Astrocyte (in vitro differentiated cells and primary cell): Measurements from ENCODE around the gene CRADD.

ENCODE experiments used
- EZH2 ChIP-seq: IDR thresholded peaks from 2 replicates; pipeline ENCODE4 v1.6.1; 2012; ENCODE audit warnings: mild to moderate bottlenecking, low read length, inconsistent platforms; ENCODE audit not compliant: insufficient read depth
- TF ChIP-seq, protein P1 (sequence below): IDR thresholded peaks from 2 replicates; pipeline ENCODE4 v1.5.1; 2011; ENCODE audit warnings: low read depth, mild to moderate bottlenecking, inconsistent platforms, low read length, moderate library complexity; ENCODE audit not compliant: insufficient read depth

DNA sequence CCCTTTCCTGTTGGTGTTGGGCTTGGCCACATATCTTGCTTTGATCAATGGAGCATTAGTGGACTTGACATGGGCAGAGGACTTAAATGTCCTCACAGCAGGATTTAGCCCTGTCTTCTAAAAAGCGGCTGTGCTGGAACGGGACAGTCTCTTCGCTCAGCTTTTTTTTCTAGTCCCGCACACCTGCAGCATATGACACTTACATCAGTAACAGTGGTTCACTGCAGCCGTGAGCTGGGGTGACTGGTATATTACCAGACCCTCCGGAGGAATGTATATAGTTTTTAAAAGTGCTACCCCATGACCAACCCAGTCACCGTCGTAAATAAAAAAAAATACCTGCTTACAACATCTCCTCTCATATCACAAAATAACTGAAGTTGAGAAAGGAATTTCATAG is 164.5 kb downstream of the CRADD start:
- TF ChIP-seq, protein P1, sequence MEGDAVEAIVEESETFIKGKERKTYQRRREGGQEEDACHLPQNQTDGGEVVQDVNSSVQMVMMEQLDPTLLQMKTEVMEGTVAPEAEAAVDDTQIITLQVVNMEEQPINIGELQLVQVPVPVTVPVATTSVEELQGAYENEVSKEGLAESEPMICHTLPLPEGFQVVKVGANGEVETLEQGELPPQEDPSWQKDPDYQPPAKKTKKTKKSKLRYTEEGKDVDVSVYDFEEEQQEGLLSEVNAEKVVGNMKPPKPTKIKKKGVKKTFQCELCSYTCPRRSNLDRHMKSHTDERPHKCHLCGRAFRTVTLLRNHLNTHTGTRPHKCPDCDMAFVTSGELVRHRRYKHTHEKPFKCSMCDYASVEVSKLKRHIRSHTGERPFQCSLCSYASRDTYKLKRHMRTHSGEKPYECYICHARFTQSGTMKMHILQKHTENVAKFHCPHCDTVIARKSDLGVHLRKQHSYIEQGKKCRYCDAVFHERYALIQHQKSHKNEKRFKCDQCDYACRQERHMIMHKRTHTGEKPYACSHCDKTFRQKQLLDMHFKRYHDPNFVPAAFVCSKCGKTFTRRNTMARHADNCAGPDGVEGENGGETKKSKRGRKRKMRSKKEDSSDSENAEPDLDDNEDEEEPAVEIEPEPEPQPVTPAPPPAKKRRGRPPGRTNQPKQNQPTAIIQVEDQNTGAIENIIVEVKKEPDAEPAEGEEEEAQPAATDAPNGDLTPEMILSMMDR = no peak
- no peak for TF ChIP-seq EZH2
